Measurements from ENCODE around the gene GFOD1. TPM values are rescaled to one million over a fixed set of nuclear protein-coding genes. Genes with fewer than 3 reads are reported as not detected.

The GFOD1 gene
- polyA plus RNA-seq, 1 of the 3 experiments (the other 2 are of a cell fraction): 1.6 TPM

DNA sequence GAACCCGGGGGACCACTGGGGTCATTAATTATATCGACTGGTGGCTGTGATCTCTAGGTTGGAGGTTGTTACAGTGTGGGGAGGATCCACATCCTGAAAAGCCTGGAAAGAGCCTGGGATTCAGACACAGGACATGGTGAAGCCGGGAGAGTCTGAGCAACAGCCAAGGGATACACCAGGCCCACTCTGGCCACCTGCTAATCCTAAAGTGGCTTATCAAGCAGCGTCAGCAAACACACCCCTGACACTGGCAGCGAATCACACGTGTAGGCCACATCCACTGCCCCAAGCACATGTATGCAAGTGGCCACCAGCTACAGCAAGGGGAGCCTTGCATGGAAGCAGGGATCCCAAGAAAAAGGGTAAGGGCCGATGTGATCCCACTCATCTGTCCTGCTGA is 41.0 kb downstream of the GFOD1 start:
- ChIA-PET CTCF (interaction anchor here (0.9 kb wide), 1 partner anchor 129 kb away, joined by 3 read pairs; no protein-coding TSS in a partner anchor), POLR2A (no interaction called here)
- 92% methylated on average over 6 of the region's 7 CpGs for WGBS (ENCODE audit: low lambda C conversion rate)

DNA sequence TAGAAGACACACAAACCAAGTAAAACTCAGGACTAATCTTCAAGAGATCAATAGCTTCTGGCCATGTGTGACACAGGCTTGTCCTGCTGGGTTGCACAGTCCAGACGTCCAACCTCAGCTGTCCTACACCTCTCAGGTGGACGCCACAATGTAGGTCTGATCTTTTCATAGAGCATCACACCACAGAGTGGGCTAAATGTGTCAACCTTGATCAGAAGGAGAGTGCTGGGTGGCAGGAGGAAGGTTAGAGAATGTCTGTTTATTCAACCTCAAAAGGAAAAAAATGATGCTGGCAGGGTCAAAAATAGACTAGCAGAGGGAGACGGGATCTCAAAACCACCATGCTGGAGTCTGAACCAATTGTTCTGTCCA is 41.7 kb downstream of the GFOD1 start:
- WGBS (ENCODE audit: low lambda C conversion rate): 62% methylated on average over 3 of the region's 3 CpGs
- Histone ChIP-seq H3F3A (replicated peaks; ENCODE audit: insufficient read depth) (no peaks in the 10 kb centered on the region), H3K36me3 (replicated peaks in 1 of 2; ENCODE audit: control insufficient read depth in 1 of 2, insufficient read depth in 2 of 2, low read length in 1 of 2) (no peaks in the 10 kb centered on the region), H3K9ac (no peak overlapping the region), H4K20me1 (ENCODE audit: insufficient read depth) (no peaks in the 10 kb centered on the region), H3K4me1 (ENCODE audit: control insufficient read depth in 1 of 2, insufficient read depth in 2 of 2, low read depth in 1 of 2, low read length in 1 of 2) (peaks cover 7 to 30% of the 10 kb centered on the region in 2 experiments; a peak in 2 of 4 replicates), H3K79me2 (ENCODE audit: insufficient read depth) (no peaks in the 10 kb centered on the region), H3K4me3 (ENCODE audit: low read depth in 2 of 2, low read length in 1 of 2) (no peak overlapping the region), H3K9me2 (no peaks in the 10 kb centered on the region), H3K4me2 (no peak overlapping the region), H2AFZ (ENCODE audit: low read depth) (peak overlapping the region; percentile 33; the same call in 1 of the 2 replicates), H3K9me3 (no peaks in the 10 kb centered on the region), H3K27ac (ENCODE audit: low read depth in 2 of 2, low read length in 1 of 2) (peak overlapping the region in 1 of 2 experiments; percentile 70; a peak in 1 of 4 replicates), H3K27me3 (ENCODE audit: insufficient read depth) (no peaks in the 10 kb centered on the region)
- ChIA-PET POLR2A (no interaction called here), CTCF (interaction anchor here (0.7 to 1.0 kb wide), 6 partner anchors 8 to 130 kb away, joined by 3 to 5 read pairs (median 3); no protein-coding TSS in a partner anchor)
- TF ChIP-seq TCF12 (IDR thresholded peaks at IDR 0.05) (no peak), SMC3 (IDR thresholded peaks at IDR 0.05; ENCODE audit: low read depth, low read length) (no peak), FOXJ3 (CRISPR knock-in tag; IDR thresholded peaks at IDR 0.05) (no peak), GABPA (IDR thresholded peaks at IDR 0.05; ENCODE audit: low read depth) (no peak), MXI1 (IDR thresholded peaks at IDR 0.05; ENCODE audit: low read depth, low read length) (no peak), NFIC (IDR thresholded peaks at IDR 0.05; ENCODE audit: borderline replicate concordance) (no peak), YY1 (IDR thresholded peaks at IDR 0.05; ENCODE audit: low read depth) (no peak)
- TF ChIP-seq, protein P1, sequence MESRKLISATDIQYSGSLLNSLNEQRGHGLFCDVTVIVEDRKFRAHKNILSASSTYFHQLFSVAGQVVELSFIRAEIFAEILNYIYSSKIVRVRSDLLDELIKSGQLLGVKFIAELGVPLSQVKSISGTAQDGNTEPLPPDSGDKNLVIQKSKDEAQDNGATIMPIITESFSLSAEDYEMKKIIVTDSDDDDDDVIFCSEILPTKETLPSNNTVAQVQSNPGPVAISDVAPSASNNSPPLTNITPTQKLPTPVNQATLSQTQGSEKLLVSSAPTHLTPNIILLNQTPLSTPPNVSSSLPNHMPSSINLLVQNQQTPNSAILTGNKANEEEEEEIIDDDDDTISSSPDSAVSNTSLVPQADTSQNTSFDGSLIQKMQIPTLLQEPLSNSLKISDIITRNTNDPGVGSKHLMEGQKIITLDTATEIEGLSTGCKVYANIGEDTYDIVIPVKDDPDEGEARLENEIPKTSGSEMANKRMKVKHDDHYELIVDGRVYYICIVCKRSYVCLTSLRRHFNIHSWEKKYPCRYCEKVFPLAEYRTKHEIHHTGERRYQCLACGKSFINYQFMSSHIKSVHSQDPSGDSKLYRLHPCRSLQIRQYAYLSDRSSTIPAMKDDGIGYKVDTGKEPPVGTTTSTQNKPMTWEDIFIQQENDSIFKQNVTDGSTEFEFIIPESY (IDR thresholded peaks at IDR 0.05; ENCODE audit: borderline replicate concordance, low read depth): no peak
- DNase-seq: no peak

More for the DNA sequence above, 41.0 kb downstream of the GFOD1 start:
- Histone ChIP-seq H3K4me1 (ENCODE audit: control insufficient read depth in 1 of 2, insufficient read depth in 2 of 2, low read depth in 1 of 2, low read length in 1 of 2) (peaks cover 7 to 25% of the 10 kb centered on the region in 2 experiments; a peak in 2 of 4 replicates), H3K4me2 (no peak overlapping the region), H3K27me3 (ENCODE audit: insufficient read depth) (no peaks in the 10 kb centered on the region), H3F3A (replicated peaks; ENCODE audit: insufficient read depth) (no peaks in the 10 kb centered on the region), H3K4me3 (ENCODE audit: low read depth in 2 of 2, low read length in 1 of 2) (no peak overlapping the region), H3K9ac (no peak overlapping the region), H3K79me2 (ENCODE audit: insufficient read depth) (no peaks in the 10 kb centered on the region), H3K9me3 (no peaks in the 10 kb centered on the region), H3K9me2 (no peaks in the 10 kb centered on the region), H4K20me1 (ENCODE audit: insufficient read depth) (no peaks in the 10 kb centered on the region), H2AFZ (ENCODE audit: low read depth) (no peak overlapping the region), H3K36me3 (replicated peaks in 1 of 2; ENCODE audit: control insufficient read depth in 1 of 2, insufficient read depth in 2 of 2, low read length in 1 of 2) (no peaks in the 10 kb centered on the region), H3K27ac (ENCODE audit: low read depth in 2 of 2, low read length in 1 of 2) (no peak overlapping the region)
- TF ChIP-seq MXI1 (IDR thresholded peaks at IDR 0.05; ENCODE audit: low read depth, low read length): 0 out of 2 replicates have a peak, but pooled peaks have one; percentile 33
- TF ChIP-seq GABPA (IDR thresholded peaks at IDR 0.05; ENCODE audit: low read depth): no peak
- no peak for DNase-seq
